ENCODE measurements around the gene ASPDH.

ASPDH gene

DNA sequence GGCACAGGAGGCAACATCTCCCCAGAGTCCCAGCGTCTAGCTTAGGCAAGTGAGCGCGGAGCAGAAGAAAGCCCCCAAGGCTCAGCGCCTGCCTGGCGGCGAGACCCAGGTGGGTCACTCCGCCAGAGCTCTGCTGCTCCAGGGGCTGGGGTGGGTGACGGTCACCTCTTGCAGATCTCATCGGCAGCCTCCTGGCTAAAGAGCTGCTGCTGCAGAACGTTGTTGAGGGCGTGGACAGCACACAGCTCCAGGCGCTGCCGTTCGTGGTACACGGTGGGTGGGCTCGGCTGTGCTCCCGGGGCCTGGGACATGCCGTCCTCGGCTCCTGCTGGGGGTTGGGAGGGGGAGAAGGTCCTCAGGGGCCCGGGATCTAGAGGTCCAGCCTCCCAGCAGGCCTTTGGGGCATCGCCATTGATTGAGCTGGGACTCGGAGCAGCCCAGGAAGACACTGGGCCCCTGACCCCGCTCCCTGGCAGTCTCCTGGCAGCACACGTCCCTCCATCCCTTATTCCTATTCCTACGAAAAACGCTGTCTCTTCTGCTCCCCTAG lies 3.5 kb downstream of the ASPDH start:
- H3K4me3 ChIP-seq (ENCODE audit: low read depth, low read length): peak overlapping the region; percentile 91
- TF ChIP-seq, protein P1, sequence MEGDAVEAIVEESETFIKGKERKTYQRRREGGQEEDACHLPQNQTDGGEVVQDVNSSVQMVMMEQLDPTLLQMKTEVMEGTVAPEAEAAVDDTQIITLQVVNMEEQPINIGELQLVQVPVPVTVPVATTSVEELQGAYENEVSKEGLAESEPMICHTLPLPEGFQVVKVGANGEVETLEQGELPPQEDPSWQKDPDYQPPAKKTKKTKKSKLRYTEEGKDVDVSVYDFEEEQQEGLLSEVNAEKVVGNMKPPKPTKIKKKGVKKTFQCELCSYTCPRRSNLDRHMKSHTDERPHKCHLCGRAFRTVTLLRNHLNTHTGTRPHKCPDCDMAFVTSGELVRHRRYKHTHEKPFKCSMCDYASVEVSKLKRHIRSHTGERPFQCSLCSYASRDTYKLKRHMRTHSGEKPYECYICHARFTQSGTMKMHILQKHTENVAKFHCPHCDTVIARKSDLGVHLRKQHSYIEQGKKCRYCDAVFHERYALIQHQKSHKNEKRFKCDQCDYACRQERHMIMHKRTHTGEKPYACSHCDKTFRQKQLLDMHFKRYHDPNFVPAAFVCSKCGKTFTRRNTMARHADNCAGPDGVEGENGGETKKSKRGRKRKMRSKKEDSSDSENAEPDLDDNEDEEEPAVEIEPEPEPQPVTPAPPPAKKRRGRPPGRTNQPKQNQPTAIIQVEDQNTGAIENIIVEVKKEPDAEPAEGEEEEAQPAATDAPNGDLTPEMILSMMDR (IDR thresholded peaks at IDR 0.05; ENCODE audit: low read depth, low read length, missing control alignments): no peak
- no peak for DNase-seq (ENCODE audit: low read depth)

DNA sequence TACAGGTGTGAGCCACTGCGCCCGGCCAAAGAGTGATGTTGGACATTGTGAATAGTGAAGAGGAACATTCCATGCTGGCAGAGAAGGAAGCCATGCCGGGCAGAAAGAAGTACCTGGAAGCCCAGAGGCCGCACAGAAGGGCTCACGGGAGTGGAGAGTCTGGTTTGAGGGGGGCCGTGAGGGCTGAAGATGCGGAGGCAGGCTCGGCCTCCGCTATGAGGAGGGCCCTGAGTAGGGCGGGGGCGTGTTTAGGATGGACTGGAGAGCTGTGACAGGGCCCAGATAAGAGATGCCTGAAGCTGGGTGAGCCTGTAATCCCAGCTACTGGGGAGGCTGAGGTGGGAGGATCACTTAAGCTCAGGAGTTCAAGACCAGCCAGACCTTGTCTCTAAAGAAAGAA lies 4.3 kb downstream of the ASPDH start:
- TF ChIP-seq, protein P1 (IDR thresholded peaks at IDR 0.05; ENCODE audit: low read depth, low read length, missing control alignments): no peak
- no peak overlapping the region for H3K4me3 ChIP-seq (ENCODE audit: low read depth, low read length)
- no peak for DNase-seq (ENCODE audit: low read depth)

DNA sequence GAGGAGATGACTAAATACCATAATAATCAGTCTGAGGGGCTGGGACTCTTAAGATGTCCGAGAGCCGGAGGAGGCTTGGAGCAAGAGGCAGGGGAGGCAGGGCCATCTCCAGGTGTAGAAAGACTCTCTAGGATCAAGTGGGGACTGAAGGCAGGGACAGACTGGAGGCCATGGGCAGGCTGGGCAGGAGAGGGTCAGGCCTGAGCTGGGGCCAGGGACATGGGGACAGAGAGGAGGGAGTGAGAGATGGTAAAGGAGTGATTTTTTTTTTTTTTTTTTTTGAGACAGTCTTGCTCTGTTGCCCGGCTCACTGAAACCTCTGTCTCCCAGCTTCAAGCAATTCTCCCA lies 4.9 kb downstream of the ASPDH start:
- no peak overlapping the region for H3K4me3 ChIP-seq (ENCODE audit: low read depth, low read length)
- TF ChIP-seq, protein P1 (IDR thresholded peaks at IDR 0.05; ENCODE audit: low read depth, low read length, missing control alignments): no peak
- no peak for DNase-seq (ENCODE audit: low read depth)

DNA sequence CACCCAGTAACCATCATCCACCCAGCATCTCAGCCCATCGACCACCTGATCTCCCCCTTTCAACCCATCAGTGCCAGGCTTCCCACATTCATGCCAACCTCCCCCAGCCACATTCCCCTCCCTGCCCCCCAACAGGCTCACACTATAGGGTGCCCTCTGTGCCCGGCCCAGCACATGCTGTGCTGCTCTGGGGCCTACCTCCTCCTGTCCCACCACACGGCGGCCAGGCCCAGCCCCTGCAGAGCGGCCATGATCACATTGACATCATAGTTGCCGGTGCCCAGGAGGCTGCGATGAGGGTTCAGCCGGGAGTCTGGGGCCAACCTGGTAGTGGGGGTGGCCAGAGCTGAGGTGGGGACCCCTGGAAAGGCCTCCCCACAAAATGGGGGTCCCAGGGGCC lies 6.3 kb downstream of the ASPDH start:
- TF ChIP-seq, protein P1 (IDR thresholded peaks at IDR 0.05; ENCODE audit: low read depth, low read length, missing control alignments): no peak
- no peak overlapping the region for H3K4me3 ChIP-seq (ENCODE audit: low read depth, low read length)
- no peak for DNase-seq (ENCODE audit: low read depth)

DNA sequence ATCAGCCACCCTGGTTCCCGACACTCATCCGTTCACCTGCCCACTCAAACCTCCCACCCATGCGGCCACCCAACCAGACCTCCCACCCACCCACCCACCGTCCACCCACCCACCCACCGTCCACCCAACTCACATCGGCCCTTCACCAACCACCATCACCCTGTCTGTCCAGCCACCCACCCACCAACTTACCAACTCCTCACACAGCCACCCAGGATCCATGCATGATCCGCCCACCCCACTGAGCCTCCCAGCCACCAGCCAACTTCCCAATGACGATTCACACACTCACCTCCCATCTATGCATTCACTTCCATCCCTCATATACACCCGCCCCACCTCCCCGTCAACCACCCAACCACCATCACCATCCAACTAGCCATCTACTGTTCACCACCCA lies 7.0 kb downstream of the ASPDH start:
- TF ChIP-seq, protein P1 (IDR thresholded peaks at IDR 0.05; ENCODE audit: low read depth, low read length, missing control alignments): no peak
- DNase-seq (ENCODE audit: low read depth): no peak

DNA sequence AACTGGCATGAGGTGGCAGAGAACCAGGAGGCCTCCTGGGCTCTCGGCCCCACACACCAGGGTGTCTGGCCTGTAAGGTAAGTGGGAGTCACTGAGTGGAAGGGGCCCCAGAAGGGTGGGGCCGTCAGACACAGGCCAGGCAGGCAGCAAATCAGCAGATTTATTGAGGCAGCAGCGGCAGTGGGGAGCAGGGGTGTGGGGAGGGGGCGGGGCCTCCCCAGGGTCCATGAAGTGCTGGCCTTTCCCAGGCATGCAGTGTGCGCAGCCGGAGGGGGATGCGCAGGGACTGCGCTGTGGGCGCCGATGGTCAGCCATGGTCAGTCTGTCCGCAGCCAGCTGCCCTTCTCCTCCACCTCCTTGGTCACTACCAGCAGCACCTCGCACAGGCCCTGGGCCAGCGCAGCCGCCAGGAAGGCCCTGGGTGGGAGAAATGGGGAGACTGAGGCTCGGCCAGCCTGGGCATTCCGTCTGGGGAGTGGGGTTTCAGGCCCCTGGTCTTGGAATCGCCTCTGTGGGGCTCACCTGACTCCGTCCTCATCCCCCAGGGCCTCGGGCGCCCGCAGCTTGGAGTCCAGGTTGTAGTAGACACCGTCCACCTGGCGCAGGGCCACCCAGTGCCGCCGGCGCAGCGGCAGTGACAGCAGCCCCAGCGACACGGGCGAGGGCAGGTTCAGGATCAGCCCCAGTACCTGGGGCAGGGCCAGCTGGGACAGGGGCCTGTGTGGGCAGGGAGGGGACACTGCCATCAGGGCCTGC lies 7.7 kb downstream of the ASPDH start:
- H3K4me3 ChIP-seq (ENCODE audit: low read depth, low read length): no peak overlapping the region

More for the DNA sequence above, 7.0 kb downstream of the ASPDH start:
- no peak overlapping the region for H3K4me3 ChIP-seq (ENCODE audit: low read depth, low read length)

More for the DNA sequence above, 7.7 kb downstream of the ASPDH start:
- DNase-seq (ENCODE audit: low read depth): no peak
- TF ChIP-seq, protein P1 (IDR thresholded peaks at IDR 0.05; ENCODE audit: low read depth, low read length, missing control alignments): no peak
